K562 (cell line): Measurements from ENCODE around the gene LCE3E. TPM values are rescaled to one million over a fixed set of nuclear protein-coding genes. Genes with fewer than 3 reads are reported as not detected.

Source experiments
- CBX2 ChIP-seq: fragments of 200-600 bp; sonication (generic); IDR thresholded peaks from one replicate; pipeline ENCODE4 v1.6.1; 2012; ENCODE audit warnings: mild to moderate bottlenecking, low read length, inconsistent platforms; ENCODE audit not compliant: insufficient read depth, poor library complexity, severe bottlenecking
- CREM ChIP-seq: IDR thresholded peaks from 2 replicates; pipeline ENCODE4 v1.6.1; 2014; ENCODE audit warnings: antibody characterized with exemption, low read depth
- DDX20 ChIP-seq: fragments of 450-650 bp; IDR thresholded peaks from 2 replicates; pipeline ENCODE4 v1.6.1; 2016; ENCODE audit warnings: missing genetic modification characterization, low read depth, mild to moderate bottlenecking, missing compliant biosample characterization, moderate library complexity
- KAT2B ChIP-seq: IDR thresholded peaks from one replicate; pipeline ENCODE4 v1.6.1; 2012; ENCODE audit warnings: low read depth, mild to moderate bottlenecking, control low read depth, inconsistent platforms, low read length, moderate library complexity
- MAZ ChIP-seq, 2 experiments: fragments of 450-650 bp in 1 of 2; sonication (generic) in 1 of 2; formaldehyde crosslinking; IDR thresholded peaks in 1 of 2; conservative IDR thresholded peaks in 1 of 2; 2 replicates each; pipeline versions ENCODE4 v1.4.0 to v1.5.0; 2020; ENCODE audit warnings: mild to moderate bottlenecking in 1 of 2, missing genetic modification reagents in 1 of 2
- NR1H2 ChIP-seq: sonication (generic); formaldehyde crosslinking; IDR thresholded peaks from 2 replicates; pipeline ENCODE4 v1.4.0; 2020; ENCODE audit warnings: mild to moderate bottlenecking, missing genetic modification reagents
- POLR2G ChIP-seq: fragments of 200-400 bp; formaldehyde crosslinking; IDR thresholded peaks from 2 replicates; pipeline ENCODE4 v1.6.1; 2017; ENCODE audit warnings: low read depth, mild to moderate bottlenecking, antibody characterized with exemption, low read length, moderate library complexity
- SMC3 ChIP-seq: conservative IDR thresholded peaks from 2 replicates; pipeline ENCODE4 v1.6.1; 2011; ENCODE audit warnings: low read depth, low read length, improper control_type of control experiment; ENCODE audit not compliant: insufficient read depth
- SRF ChIP-seq, 2 experiments: fragments of 250-450, 450-650 bp in 1 of 2; sonication (Bioruptor Pico) in 1 of 2; sonication (generic) in 1 of 2; formaldehyde crosslinking; IDR thresholded peaks; 2 replicates each; pipeline versions ENCODE4 v1.5.0 to v1.5.1; 2020 to 2022; ENCODE audit warnings: mild to moderate bottlenecking in 1 of 2, missing genetic modification reagents in 1 of 2
- SRSF3 ChIP-seq: fragments of 200-400 bp; formaldehyde crosslinking; IDR thresholded peaks from 2 replicates; pipeline ENCODE4 v1.6.1; 2016; ENCODE audit warnings: mild to moderate bottlenecking, low read length, moderate library complexity; ENCODE audit not compliant: insufficient read depth
- STAT5B ChIP-seq: fragments of 250-450 bp; sonication (Bioruptor Pico); IDR thresholded peaks from 2 replicates; pipeline ENCODE4 v1.8.0; 2021; ENCODE audit warnings: mild to moderate bottlenecking, inconsistent platforms
- TAF9B ChIP-seq: fragments of 450-650 bp; IDR thresholded peaks from 2 replicates; pipeline ENCODE4 v1.6.1; 2018; ENCODE audit warnings: mild to moderate bottlenecking; ENCODE audit not compliant: partially characterized antibody
- ZFP36 ChIP-seq: fragments of 150-350 bp; IDR thresholded peaks from 2 replicates; pipeline ENCODE4 v1.6.1; 2018; ENCODE audit warnings: low read length, low read depth; ENCODE audit not compliant: partially characterized antibody
- ZNF134 ChIP-seq: fragments of 250-450 bp; sonication (Bioruptor Pico); conservative IDR thresholded peaks from 2 replicates; pipeline ENCODE4 v1.4.0; 2020
- ZNF431 ChIP-seq: sonication (generic); formaldehyde crosslinking; IDR thresholded peaks from 2 replicates; pipeline ENCODE4 v1.8.0; 2022; ENCODE audit warnings: mild to moderate bottlenecking, missing genetic modification reagents
- polyA plus RNA-seq, 8 experiments: library from polyadenylated mRNA; depleted of rRNA in 4 of 8; stranded (reverse) in 5 of 8; unstranded in 3 of 8; fragments of >200 nt; fragmentation: Nextera tagmentation in 2 of 8; fragmentation: Illumina TruSeq in 1 of 8; extraction: Ambion mirVana in 2 of 8; extraction: Trizol in 1 of 8; gene quantifications; 2 replicates each; pipeline versions ENCODE4 v1.2.1 to v1.2.3, GENCODE V29; 2011 to 2014; ENCODE audit warnings: inconsistent platforms in 1 of 8, missing spikeins in 1 of 8
- total RNA-seq, 7 experiments: library from RNA; depleted of rRNA in 6 of 7; stranded (reverse); fragments of >200 nt in 6 of 7; fragmentation: Illumina TruSeq in 2 of 7; extraction: Trizol in 2 of 7; gene quantifications; 2 replicates each; pipeline versions ENCODE4 v1.2.1 to v1.2.3, GENCODE V29; 2011 to 2021; ENCODE audit warnings: low replicate concordance in 1 of 7
- TF ChIP-seq, protein P1 (sequence below): fragments of 450-650 bp; IDR thresholded peaks from 2 replicates; pipeline ENCODE4 v1.7.0; 2016; ENCODE audit warnings: borderline replicate concordance
- TF ChIP-seq, protein P2 (sequence below), 2 experiments: fragments of 450-650 bp in 1 of 2; sonication (generic) in 1 of 2; formaldehyde crosslinking in 1 of 2; IDR thresholded peaks in 1 of 2; conservative IDR thresholded peaks in 1 of 2; 2 replicates each; pipeline versions ENCODE4 v1.6.1 to v1.8.1; 2016 to 2023; ENCODE audit warnings: mild to moderate bottlenecking in 2 of 2, moderate library complexity in 2 of 2, inconsistent platforms in 1 of 2, missing genetic modification reagents in 1 of 2

The LCE3E gene
- total and polyA plus RNA-seq, 9 of the 15 experiments (the other 6 are each of a cell fraction or from before 2014, with no cell fraction given), result not detected

DNA sequence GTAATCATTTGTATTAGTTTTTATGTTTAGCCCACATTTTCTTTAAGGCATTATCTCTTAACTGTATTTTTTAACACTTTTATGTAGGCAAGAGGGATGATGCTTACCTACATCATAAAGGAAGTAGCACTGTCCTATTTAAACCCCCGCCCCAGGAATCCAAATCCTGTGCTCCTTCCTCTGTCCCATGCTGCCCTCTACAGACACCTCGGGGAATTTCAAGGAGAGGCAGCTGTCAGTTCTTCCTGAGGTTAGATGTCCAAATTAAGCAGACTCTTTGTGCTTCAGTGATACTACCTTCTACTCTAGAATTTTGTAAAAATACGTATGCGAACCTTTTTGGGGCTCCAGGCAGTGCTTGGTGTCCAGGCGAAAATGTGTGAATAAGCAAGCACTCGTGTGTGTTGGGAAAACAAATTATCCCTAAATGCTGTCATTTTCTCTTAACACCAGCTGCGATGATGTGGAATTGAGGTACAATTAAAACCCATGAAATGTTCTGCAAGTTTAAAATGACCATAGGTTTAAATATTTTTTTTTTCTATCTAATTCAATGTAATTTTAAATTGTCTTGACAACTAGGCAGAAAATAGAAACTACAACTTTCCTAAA, 33.1 kb downstream of the LCE3E start (continued):
- TF ChIP-seq ZNF134, result no peak
- 0 out of 4 replicates have a peak, but pooled peaks of 1 of the 2 experiments have one; percentile 27 for TF ChIP-seq MAZ (CRISPR knock-in tag; conservative IDR thresholded peaks at IDR 0.05 in 1 of 2, IDR thresholded peaks at IDR 0.05 in 1 of 2)
- TF ChIP-seq SMC3, result 0 out of 2 replicates have a peak, but pooled peaks have one; percentile 12
- TF ChIP-seq ZFP36, result no peak
- TF ChIP-seq DDX20, result no peak
- no peak for TF ChIP-seq POLR2G
- TF ChIP-seq, protein P1, sequence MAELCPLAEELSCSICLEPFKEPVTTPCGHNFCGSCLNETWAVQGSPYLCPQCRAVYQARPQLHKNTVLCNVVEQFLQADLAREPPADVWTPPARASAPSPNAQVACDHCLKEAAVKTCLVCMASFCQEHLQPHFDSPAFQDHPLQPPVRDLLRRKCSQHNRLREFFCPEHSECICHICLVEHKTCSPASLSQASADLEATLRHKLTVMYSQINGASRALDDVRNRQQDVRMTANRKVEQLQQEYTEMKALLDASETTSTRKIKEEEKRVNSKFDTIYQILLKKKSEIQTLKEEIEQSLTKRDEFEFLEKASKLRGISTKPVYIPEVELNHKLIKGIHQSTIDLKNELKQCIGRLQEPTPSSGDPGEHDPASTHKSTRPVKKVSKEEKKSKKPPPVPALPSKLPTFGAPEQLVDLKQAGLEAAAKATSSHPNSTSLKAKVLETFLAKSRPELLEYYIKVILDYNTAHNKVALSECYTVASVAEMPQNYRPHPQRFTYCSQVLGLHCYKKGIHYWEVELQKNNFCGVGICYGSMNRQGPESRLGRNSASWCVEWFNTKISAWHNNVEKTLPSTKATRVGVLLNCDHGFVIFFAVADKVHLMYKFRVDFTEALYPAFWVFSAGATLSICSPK, result no peak
- TF ChIP-seq ZNF431 (CRISPR knock-in tag), result no peak
- TF ChIP-seq, protein P2, sequence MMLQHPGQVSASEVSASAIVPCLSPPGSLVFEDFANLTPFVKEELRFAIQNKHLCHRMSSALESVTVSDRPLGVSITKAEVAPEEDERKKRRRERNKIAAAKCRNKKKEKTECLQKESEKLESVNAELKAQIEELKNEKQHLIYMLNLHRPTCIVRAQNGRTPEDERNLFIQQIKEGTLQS (IDR thresholded peaks at IDR 0.05), result no peak
- TF ChIP-seq, protein P2 (CRISPR knock-in tag; conservative IDR thresholded peaks at IDR 0.05), result no peak
- no peak for TF ChIP-seq STAT5B
- no peak for TF ChIP-seq SRSF3
- TF ChIP-seq CBX2, result no peak
- no peak for TF ChIP-seq KAT2B
- TF ChIP-seq SRF (CRISPR knock-in tag; IDR thresholded peaks at IDR 0.05), result no peak
- TF ChIP-seq NR1H2 (CRISPR knock-in tag), result no peak
- no peak for TF ChIP-seq TAF9B
- TF ChIP-seq CREM, result no peak
